GM23338 (cell line): ENCODE data around the gene SEC11C. TPM values are rescaled to one million over a fixed set of nuclear protein-coding genes. Genes with fewer than 3 reads are reported as not detected.

ENCODE experiments used
- ATAC-seq: fragments of 200-7000 bp; cut with Tn5 transposase; 3 replicates; pipeline ENCODE4 v1.9.1; 2020
- DNase-seq: peaks from one replicate; pipeline ENCODE4 v3.0.0-alpha.2; 2015; ENCODE audit warnings: low spot score
- H2AFZ ChIP-seq: fragments of 200-600 bp; sonication (generic); 2 replicates; pipeline ENCODE4 v1.8.0; 2016; ENCODE audit warnings: antibody characterized with exemption, mild to moderate bottlenecking, moderate library complexity
- H3F3A ChIP-seq: fragments of 200-600 bp; sonication (generic); replicated peaks from 2 replicates; pipeline ENCODE4 v1.8.0; 2017; ENCODE audit warnings: antibody characterized with exemption, mixed run types, low read depth
- H3K27ac ChIP-seq: fragments of 200-600 bp; sonication (generic); 2 replicates; pipeline ENCODE4 v1.6.1; 2016; ENCODE audit warnings: low read depth
- H3K27me3 ChIP-seq: fragments of 200-600 bp; sonication (generic); 2 replicates; pipeline ENCODE4 v1.8.0; 2016; ENCODE audit warnings: mild to moderate bottlenecking, mixed run types, moderate library complexity; ENCODE audit not compliant: insufficient read depth
- H3K36me3 ChIP-seq: fragments of 200-600 bp; sonication (generic); 2 replicates; pipeline ENCODE4 v1.8.0; 2016; ENCODE audit warnings: mild to moderate bottlenecking; ENCODE audit not compliant: insufficient read depth
- H3K4me1 ChIP-seq: fragments of 200-600 bp; sonication (generic); 2 replicates; pipeline ENCODE4 v1.8.0; 2016; ENCODE audit warnings: mild to moderate bottlenecking, moderate library complexity; ENCODE audit not compliant: insufficient read depth
- H3K4me2 ChIP-seq: fragments of 200-600 bp; sonication (generic); 2 replicates; pipeline ENCODE4 v1.7.1; 2017; ENCODE audit warnings: mixed run types
- H3K4me3 ChIP-seq: fragments of 200-600 bp; sonication (generic); 2 replicates; pipeline ENCODE4 v1.6.1; 2016; ENCODE audit warnings: mixed run types
- H3K79me2 ChIP-seq: fragments of 200-600 bp; sonication (generic); replicated peaks from 2 replicates; pipeline ENCODE4 v1.8.0; 2017; ENCODE audit warnings: mild to moderate bottlenecking; ENCODE audit not compliant: insufficient read depth
- H3K9me2 ChIP-seq: fragments of 200-600 bp; sonication (generic); 2 replicates; pipeline ENCODE4 v1.8.0; 2017; ENCODE audit not compliant: insufficient read depth
- H4K20me1 ChIP-seq: fragments of 200-600 bp; sonication (generic); replicated peaks from 2 replicates; pipeline ENCODE4 v1.8.0; 2017; ENCODE audit warnings: mild to moderate bottlenecking; ENCODE audit not compliant: insufficient read depth
- H3K27ac Mint-ChIP-seq: 2 replicates; pipeline ENCODE4 v1.8.0; 2020; ENCODE audit warnings: inconsistent platforms, mild to moderate bottlenecking, moderate library complexity, mixed read lengths
- H3K27me3 Mint-ChIP-seq: 3 replicates; pipeline ENCODE4 v1.8.0; 2022; ENCODE audit warnings: low read depth, mild to moderate bottlenecking, moderate library complexity, mixed read lengths, inconsistent platforms; ENCODE audit not compliant: insufficient read depth, poor library complexity
- H3K36me3 Mint-ChIP-seq: 3 replicates; pipeline ENCODE4 v1.8.0; 2021; ENCODE audit warnings: low read depth, mild to moderate bottlenecking, inconsistent platforms, moderate library complexity, mixed read lengths
- H3K4me1 Mint-ChIP-seq: 3 replicates; pipeline ENCODE4 v1.8.0; 2020; ENCODE audit warnings: mild to moderate bottlenecking, inconsistent platforms, mixed read lengths
- H3K4me3 Mint-ChIP-seq: 3 replicates; pipeline ENCODE4 v1.8.0; 2021; ENCODE audit warnings: moderate library complexity, mild to moderate bottlenecking, inconsistent platforms, mixed read lengths
- H3K9me3 Mint-ChIP-seq: 3 replicates; pipeline ENCODE4 v1.8.0; 2020; ENCODE audit warnings: moderate library complexity, mild to moderate bottlenecking, inconsistent platforms, mixed read lengths
- CREB1 ChIP-seq: fragments of 250-450 bp; sonication (Bioruptor Pico); IDR thresholded peaks from 2 replicates; pipeline ENCODE4 v1.5.0; 2020; ENCODE audit warnings: low read depth, mild to moderate bottlenecking, moderate library complexity
- CTCF ChIP-seq, 2 experiments: fragments of 200-600 bp in 1 of 2; sonication (generic) in 1 of 2; conservative IDR thresholded peaks; 2 replicates each; pipeline versions ENCODE4 v1.5.1 to v1.6.1; 2016 to 2017; ENCODE audit warnings: antibody characterized with exemption in 2 of 2, low read depth in 2 of 2, mild to moderate bottlenecking in 2 of 2, moderate library complexity in 1 of 2
- ETS1 ChIP-seq: IDR thresholded peaks from 2 replicates; pipeline ENCODE4 v1.6.1; 2016; ENCODE audit warnings: antibody characterized with exemption
- EZH2 ChIP-seq: fragments of 200-600 bp; sonication (generic); IDR thresholded peaks from one replicate; pipeline ENCODE4 v1.8.0; 2017; ENCODE audit warnings: antibody characterized with exemption, mild to moderate bottlenecking, low read depth; ENCODE audit not compliant: unreplicated experiment
- EZH2phosphoT487 ChIP-seq: fragments of 200-600 bp; sonication (generic); IDR thresholded peaks from one replicate; pipeline ENCODE4 v1.8.1; 2018; ENCODE audit warnings: antibody characterized with exemption; ENCODE audit not compliant: unreplicated experiment
- JUNB ChIP-seq: IDR thresholded peaks from one replicate; pipeline ENCODE4 v1.6.1; 2016; ENCODE audit warnings: antibody characterized with exemption; ENCODE audit not compliant: unreplicated experiment
- NANOG ChIP-seq: IDR thresholded peaks from 2 replicates; pipeline ENCODE4 v1.6.1; 2016; ENCODE audit warnings: antibody characterized with exemption, borderline replicate concordance
- POLR2AphosphoS5 ChIP-seq: IDR thresholded peaks from 2 replicates; pipeline ENCODE4 v1.6.1; 2016; ENCODE audit warnings: antibody characterized with exemption, low read depth
- REST ChIP-seq: IDR thresholded peaks from one replicate; pipeline ENCODE4 v1.6.1; 2018; ENCODE audit warnings: antibody characterized with exemption; ENCODE audit not compliant: unreplicated experiment
- STAT1 ChIP-seq: IDR thresholded peaks from one replicate; pipeline ENCODE4 v1.6.1; 2016; ENCODE audit warnings: antibody characterized with exemption; ENCODE audit not compliant: unreplicated experiment
- ZNF114 ChIP-seq: fragments of 250-450 bp; sonication (Bioruptor Pico); IDR thresholded peaks from 2 replicates; pipeline ENCODE4 v1.5.0; 2020; ENCODE audit warnings: mild to moderate bottlenecking, moderate library complexity
- ZNF331 ChIP-seq: fragments of 250-450 bp; sonication (Bioruptor Pico); IDR thresholded peaks from 2 replicates; pipeline ENCODE4 v1.5.0; 2020; ENCODE audit warnings: low read depth, mild to moderate bottlenecking, moderate library complexity
- polyA plus RNA-seq: library from polyadenylated mRNA; unstranded; fragments of >200 nt; fragmentation: Nextera tagmentation; extraction: Ambion mirVana; gene quantifications from 2 replicates; pipeline ENCODE4 v1.2.1, GENCODE V29; 2016
- total RNA-seq: library from RNA; depleted of rRNA; stranded (reverse); fragments of >200 nt; shearing (Covaris generic); gene quantifications from 2 replicates; pipeline ENCODE4 v1.2.3, GENCODE V29; 2014
- TF ChIP-seq, protein P1 (sequence below): fragments of 250-450 bp; sonication (Bioruptor Pico); IDR thresholded peaks from 2 replicates; pipeline ENCODE4 v1.5.0; 2020; ENCODE audit warnings: mild to moderate bottlenecking, moderate library complexity

SEC11C gene
- total and polyA plus RNA-seq, 2 experiments from 2014 or later, result 31.7 to 169 TPM

- no peak overlapping the region for H3K27ac ChIP-seq
- H3K27ac Mint-ChIP-seq, result no peak overlapping the region
Measured at GRCh38 chr18:59207506-59207905, 67.8 kb downstream of the SEC11C start.

More at GRCh38 chr18:59207506-59207905, 67.8 kb downstream of the SEC11C start:
- no peaks in the 10 kb centered on the region for H4K20me1 ChIP-seq
- H2AFZ ChIP-seq, result no peak overlapping the region
- H3K4me3 Mint-ChIP-seq, result no peak overlapping the region
- H3K36me3 ChIP-seq, result no peaks in the 10 kb centered on the region
- H3K79me2 ChIP-seq, result no peaks in the 10 kb centered on the region
- no peaks in the 10 kb centered on the region for H3K9me3 Mint-ChIP-seq
- peaks cover 2% of the 10 kb centered on the region for H3K27me3 Mint-ChIP-seq
- ATAC-seq, result no peak
- no peaks in the 10 kb centered on the region for H3K9me2 ChIP-seq
- H3F3A ChIP-seq, result no peaks in the 10 kb centered on the region
- H3K4me1 ChIP-seq, result no peaks in the 10 kb centered on the region; the same call in 1 of the 2 replicates
- H3K4me1 Mint-ChIP-seq, result peaks cover 15% of the 10 kb centered on the region; the same call in 2 of the 3 replicates
- H3K27me3 ChIP-seq, result no peaks in the 10 kb centered on the region
- H3K4me2 ChIP-seq, result 0 out of 2 replicates have a peak overlapping the region, but pooled peaks have one; percentile 23
- H3K36me3 Mint-ChIP-seq, result no peaks in the 10 kb centered on the region
- no peak for DNase-seq
- H3K4me3 ChIP-seq, result no peak overlapping the region
- TF ChIP-seq ETS1 (no peak), POLR2AphosphoS5 (no peak), EZH2 (no peak), ZNF114 (no peak), STAT1 (no peak), NANOG (no peak), EZH2phosphoT487 (no peak), ZNF331 (CRISPR knock-in tag) (no peak), CTCF (conservative IDR thresholded peaks at IDR 0.05; ENCODE audit: low read depth in 2 of 2) (no peak), CREB1 (no peak), REST (no peak), JUNB (no peak)
- TF ChIP-seq, protein P1, sequence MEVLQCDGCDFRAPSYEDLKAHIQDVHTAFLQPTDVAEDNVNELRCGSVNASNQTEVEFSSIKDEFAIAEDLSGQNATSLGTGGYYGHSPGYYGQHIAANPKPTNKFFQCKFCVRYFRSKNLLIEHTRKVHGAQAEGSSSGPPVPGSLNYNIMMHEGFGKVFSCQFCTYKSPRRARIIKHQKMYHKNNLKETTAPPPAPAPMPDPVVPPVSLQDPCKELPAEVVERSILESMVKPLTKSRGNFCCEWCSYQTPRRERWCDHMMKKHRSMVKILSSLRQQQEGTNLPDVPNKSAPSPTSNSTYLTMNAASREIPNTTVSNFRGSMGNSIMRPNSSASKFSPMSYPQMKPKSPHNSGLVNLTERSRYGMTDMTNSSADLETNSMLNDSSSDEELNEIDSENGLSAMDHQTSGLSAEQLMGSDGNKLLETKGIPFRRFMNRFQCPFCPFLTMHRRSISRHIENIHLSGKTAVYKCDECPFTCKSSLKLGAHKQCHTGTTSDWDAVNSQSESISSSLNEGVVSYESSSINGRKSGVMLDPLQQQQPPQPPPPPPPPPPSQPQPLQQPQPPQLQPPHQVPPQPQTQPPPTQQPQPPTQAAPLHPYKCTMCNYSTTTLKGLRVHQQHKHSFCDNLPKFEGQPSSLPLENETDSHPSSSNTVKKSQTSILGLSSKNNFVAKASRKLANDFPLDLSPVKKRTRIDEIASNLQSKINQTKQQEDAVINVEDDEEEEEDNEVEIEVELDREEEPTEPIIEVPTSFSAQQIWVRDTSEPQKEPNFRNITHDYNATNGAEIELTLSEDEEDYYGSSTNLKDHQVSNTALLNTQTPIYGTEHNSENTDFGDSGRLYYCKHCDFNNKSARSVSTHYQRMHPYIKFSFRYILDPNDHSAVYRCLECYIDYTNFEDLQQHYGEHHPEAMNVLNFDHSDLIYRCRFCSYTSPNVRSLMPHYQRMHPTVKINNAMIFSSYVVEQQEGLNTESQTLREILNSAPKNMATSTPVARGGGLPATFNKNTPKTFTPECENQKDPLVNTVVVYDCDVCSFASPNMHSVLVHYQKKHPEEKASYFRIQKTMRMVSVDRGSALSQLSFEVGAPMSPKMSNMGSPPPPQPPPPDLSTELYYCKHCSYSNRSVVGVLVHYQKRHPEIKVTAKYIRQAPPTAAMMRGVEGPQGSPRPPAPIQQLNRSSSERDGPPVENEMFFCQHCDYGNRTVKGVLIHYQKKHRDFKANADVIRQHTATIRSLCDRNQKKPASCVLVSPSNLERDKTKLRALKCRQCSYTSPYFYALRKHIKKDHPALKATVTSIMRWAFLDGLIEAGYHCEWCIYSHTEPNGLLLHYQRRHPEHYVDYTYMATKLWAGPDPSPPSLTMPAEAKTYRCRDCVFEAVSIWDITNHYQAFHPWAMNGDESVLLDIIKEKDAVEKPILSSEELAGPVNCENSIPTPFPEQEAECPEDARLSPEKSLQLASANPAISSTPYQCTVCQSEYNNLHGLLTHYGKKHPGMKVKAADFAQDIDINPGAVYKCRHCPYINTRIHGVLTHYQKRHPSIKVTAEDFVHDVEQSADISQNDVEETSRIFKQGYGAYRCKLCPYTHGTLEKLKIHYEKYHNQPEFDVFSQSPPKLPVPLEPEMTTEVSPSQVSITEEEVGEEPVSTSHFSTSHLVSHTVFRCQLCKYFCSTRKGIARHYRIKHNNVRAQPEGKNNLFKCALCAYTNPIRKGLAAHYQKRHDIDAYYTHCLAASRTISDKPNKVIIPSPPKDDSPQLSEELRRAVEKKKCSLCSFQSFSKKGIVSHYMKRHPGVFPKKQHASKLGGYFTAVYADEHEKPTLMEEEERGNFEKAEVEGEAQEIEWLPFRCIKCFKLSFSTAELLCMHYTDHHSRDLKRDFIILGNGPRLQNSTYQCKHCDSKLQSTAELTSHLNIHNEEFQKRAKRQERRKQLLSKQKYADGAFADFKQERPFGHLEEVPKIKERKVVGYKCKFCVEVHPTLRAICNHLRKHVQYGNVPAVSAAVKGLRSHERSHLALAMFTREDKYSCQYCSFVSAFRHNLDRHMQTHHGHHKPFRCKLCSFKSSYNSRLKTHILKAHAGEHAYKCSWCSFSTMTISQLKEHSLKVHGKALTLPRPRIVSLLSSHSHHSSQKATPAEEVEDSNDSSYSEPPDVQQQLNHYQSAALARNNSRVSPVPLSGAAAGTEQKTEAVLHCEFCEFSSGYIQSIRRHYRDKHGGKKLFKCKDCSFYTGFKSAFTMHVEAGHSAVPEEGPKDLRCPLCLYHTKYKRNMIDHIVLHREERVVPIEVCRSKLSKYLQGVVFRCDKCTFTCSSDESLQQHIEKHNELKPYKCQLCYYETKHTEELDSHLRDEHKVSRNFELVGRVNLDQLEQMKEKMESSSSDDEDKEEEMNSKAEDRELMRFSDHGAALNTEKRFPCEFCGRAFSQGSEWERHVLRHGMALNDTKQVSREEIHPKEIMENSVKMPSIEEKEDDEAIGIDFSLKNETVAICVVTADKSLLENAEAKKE (CRISPR knock-in tag), result no peak
